ENCODE data around the gene PSD2. TPM values are rescaled to one million over a fixed set of nuclear protein-coding genes. Genes with fewer than 3 reads are reported as not detected.

Gene PSD2
- polyA plus RNA-seq, 5 donors = 1.4 to 1.9 (median 1.9) TPM

GRCh38 chr5:139854953-139855352 lies 59.3 kb downstream of the PSD2 start:
- DNase-seq = no peak

DNA sequence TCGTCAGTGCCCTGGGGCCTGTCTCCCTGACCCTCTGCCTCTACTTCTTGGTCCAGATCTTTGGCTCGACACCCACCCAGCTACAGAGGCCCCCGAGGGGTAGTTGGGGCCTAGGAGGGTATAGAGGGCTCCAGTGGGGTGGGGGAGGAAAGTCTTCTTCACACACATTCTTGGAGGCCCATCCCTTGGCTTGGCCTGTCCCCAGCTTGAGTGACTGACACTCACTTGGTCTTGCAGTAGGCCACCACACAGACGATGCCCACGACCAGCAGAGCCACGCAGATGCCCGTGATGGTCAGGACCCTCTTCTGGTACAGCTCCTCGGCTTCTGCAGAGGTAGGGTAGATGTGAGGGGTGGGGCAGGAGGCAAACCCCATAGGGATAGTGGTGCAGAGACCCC lies 59.8 kb downstream of the PSD2 start:
- DNase-seq = no peak

DNA sequence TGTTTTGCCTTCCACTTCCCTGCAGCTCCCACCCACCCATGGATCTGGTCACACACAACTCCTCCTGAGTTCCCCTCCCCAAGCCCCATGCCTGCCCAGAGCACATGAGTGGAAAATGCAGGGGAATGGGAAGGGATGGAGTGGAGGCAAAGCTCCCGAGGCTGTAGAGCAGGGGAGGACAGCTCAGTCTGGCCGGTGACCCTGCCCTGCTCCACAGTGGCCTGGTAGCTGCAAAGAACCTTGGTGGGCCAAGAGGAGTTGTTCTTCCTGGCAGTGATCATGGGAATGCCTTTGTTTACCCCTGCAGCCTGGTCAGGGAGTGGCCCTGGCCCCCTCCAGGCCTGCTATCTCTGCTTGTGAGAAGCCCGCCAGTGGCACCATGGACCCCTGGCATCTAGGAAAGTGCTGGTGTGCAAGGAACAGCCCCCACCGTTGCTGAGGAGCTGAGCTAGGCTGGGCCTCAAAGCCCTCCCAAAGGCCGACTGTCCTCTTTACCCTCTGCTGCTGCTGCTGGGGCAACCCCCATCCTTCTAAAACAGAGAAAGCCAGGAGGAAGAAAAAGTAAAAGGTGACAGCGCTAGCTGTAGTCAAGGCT lies 60.4 kb downstream of the PSD2 start:
- no peak for DNase-seq

DNA sequence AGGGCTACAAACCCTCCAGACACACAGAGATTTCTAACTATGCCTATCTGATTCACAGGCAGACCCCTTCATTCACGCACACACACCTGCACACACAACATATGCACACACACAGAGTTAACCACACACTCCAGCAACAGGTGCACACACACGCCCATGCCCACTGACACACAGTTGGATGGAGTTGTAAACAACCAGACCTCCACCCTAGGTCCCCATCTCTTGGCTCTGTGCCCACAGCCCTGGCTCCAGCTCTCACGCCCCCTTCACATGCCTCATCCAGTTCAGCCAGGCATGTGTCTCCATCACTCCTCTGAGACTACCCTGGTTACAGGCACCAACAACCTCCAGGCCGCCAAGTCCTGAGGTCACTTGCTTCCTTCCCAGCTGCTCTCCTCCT lies 61.1 kb downstream of the PSD2 start:
- DNase-seq = no peak

DNA sequence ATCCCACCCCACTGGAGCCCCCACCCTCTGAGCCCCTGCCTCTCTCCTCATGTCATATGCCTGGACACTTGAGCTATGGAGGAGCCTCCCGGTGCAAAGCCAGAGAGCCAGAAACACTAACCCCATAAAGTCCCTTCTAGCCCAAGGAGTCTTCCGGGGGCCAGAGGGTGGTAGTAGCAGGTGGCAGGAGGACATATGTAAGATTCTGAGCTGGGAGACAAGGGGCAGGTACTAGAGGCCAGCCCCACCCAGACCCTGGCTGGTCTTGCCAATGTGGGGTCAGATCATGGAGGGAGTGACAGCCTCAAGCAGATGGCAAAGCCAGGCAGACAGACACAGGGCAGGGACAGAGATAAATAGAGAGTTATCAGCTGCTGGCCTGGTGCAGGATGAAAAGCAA lies 63.4 kb downstream of the PSD2 start:
- no peak for DNase-seq

DNA sequence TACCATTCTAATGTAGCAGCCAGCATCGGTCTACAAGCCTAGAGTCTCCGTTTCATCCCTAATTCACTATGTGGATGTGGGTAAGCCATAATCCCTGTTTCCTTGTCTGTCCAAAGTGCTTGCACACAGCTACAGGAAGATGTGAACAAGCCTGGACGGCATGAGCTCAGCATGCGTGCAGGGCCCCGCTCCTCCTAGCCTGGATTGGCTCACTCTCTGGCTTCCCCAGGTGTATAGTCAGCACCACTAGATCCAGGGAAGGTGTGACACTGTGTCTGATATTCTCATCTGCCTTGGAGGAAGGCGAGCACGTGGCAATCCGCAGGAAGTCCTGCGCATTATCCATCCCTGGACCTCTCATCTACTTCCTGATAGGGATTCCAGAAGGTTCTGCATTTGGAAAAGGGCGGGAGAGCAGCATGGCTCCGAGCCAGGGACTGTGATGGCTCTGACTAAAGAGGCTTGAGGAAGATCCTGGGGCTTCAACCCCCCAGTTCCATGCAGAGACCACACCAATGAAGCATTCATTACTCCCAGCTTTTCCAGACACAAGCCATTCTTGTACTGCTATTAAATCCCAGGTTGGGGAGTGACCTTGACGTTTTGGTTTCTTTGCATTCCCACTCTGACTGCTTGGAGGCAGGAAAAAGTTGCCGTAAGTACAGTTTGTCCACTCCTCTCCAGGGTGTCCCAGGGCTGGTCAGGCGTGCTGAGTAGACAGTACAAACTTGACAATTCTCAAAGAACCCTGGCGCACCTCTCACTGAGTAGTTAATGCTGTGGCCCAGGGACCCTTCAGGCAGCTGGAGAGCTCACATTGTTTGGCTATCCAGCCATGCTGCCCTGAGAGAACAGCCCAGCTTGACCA lies 65.6 kb downstream of the PSD2 start:
- no peak for DNase-seq

GRCh38 chr5:139861889-139862207 lies 66.2 kb downstream of the PSD2 start:
- DNase-seq = no peak

GRCh38 chr5:139862313-139862712 lies 66.7 kb downstream of the PSD2 start:
- DNase-seq = no peak

DNA sequence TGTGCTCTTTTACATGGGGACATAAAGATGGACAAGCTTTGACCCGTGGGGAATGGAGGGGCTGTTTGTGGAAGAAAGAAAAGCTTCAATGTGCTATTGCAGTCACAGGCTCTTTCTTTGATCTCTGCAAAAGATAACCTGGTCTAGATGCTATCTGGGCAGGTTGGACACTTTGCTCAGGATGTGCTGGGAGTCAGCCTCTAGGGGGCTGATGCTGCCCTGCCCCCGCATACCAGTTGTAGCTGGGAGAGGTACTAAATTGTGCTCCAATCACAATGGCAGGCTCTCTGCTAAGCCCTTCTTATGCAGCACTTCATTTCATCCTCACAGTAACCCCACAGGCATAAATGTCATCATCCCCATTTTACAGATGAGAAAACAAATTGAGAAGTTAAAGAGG lies 67.2 kb downstream of the PSD2 start:
- DNase-seq = no peak

- peak; percentile 84 to 85 for DNase-seq
Measured at GRCh38 chr5:139863361-139863760, 67.8 kb downstream of the PSD2 start.

GRCh38 chr5:139863855-139864558 lies 68.4 kb downstream of the PSD2 start:
- DNase-seq = peak in 1 of 2 donors; percentile 74

- DNase-seq = no peak
Measured at GRCh38 chr5:139864716-139865483, 69.3 kb downstream of the PSD2 start.

DNA sequence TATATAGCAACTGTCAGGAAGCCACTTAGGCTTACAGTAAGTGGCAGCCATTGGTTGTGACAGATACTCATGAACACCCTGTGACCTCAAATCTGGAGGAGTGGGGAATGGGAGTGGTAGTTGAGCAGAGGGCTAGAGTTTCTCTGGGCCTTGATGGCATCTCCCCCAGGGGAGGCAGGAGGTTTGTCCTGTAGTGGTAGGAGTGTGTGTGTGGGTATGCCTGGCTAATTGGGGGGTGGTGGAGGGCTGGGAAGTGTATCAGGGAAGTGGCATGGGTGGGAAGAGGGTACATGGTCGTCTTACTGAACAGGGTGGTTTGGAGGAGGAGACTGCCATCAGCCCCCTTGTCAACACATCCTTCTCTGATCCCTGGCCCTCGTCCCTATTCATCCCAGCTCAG lies 71.5 kb downstream of the PSD2 start:
- DNase-seq = no peak

- DNase-seq = no peak
Measured at GRCh38 chr5:139867581-139867980, 72.0 kb downstream of the PSD2 start.

DNA sequence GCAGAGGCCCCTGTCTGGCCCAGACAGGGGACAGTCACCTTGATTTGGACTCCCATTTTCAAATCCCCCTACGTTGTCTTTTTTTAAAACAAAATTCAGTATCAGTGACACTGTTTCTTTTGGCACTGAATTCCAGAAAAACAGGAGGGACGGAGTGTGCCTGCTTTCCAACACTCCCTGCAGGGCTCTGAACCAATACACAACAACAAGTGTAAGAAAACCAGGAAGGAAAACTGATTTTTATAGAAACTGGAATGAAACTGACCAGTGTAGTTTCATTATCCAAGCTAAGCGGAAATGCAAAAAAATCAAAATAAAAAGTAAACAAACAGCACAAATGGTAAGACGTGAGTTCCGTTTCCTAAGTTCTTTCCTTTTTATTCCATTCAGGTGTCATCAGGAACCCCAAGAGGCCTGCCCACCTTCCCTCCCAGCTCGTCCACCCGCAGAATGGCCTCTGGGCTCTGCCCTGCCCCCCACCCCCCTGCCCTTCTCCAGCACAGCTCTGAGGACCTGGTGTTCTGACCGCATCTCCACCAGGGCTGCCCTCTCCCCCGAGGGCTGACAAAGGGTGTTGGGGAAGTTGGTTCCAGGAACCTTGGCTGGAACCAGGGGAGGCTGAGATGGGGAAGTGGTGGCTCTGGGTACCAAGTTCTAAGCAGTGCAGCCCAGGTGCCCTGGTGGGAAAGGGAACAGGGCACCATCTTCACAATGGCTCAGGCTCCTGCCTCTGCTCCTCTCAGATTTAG lies 73.6 kb downstream of the PSD2 start:
- DNase-seq = no peak

GRCh38 chr5:139870677-139871076 lies 75.1 kb downstream of the PSD2 start:
- no peak for DNase-seq

- DNase-seq = no peak
Measured at GRCh38 chr5:139871614-139872013, 76.0 kb downstream of the PSD2 start.

DNA sequence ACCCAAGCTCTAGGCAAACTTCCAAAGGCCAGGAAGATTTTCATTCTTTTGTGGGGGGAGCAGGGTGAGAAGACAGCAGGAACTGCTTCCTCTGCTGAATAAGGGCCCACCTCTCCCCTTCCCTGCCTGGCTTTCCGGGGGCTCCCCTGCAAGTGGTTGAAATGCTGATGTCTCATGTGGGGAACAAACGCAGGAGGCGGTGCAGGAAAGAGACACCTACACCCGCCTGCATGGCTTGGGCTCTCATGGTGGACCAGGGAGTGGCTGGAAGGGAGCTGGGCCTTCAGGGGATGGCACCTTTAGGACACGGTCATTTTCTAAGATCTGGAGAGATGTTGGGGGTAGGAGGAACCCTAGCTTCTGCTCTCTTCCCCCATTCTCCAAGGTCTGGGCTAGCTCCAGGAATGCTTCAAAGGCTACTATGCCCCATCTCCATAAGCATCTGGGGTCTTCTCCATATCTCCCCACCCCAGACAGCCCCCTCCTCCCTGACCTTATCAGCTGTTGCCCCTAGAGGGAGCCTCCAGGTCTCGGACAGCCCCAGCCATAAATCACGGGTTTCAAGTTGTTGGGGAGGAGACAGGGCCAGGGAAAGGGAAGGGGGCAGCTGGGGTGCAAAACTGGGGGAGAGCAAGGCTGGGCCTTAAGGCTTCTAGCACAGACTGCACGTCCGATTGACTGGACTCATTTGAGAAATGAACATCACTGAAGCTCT lies 76.6 kb downstream of the PSD2 start:
- DNase-seq = no peak

DNA sequence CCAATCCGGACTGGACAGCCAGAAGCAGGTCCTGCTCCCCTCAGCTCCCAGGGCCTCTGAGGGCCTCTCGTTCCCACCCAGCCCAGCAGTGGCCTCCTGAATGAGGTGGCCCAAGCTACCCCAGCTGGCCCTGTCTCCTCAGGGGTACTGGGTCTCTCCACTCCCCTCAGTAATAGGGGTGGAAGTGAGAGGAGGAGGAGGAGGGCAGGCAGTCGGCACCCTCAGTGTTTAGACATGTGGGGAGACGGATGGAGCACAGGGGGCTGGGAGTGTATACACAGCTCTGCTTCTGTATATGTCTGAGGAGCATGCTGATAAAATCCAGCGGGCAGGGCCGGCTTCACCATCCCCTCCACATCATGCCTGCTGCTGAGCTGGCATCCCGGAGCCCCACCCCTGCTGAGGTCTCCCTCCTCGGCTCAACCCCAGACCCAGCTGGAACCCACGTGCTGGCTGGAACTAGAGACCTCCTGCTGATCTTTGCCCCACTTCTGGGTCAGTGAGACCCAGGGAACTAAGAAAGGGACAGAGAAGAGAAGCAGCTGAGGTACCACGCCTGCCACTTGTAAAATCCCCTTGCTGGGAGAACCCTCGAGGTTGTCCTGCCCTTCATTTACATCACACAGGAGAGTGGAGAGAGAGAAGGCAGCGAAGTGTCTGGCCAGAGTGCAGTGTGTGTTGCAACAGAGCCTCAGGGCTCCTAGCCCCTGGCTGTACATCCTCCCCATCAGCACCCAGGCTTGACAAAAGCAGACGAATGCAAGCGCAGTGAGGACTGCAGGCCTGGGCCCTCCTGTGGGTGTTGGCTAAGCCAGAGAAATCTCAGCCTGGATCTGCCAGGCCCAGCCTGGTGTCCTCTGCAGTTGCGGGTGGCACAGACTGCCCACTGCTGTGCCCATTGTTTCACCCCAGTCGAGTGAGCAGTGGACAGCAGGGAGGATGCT lies 77.5 kb downstream of the PSD2 start:
- DNase-seq = no peak

GRCh38 chr5:139875957-139876356 lies 80.3 kb downstream of the PSD2 start:
- DNase-seq = no peak

Measured in right lung (tissue), 5 donors.